HG03064 (cell line): ENCODE results near the gene GARNL3.
A peak's percentile ranks its signal among the peaks of the same experiment; 100 is the strongest.

Experiments
- ATAC-seq: cut with Tn5 transposase; IDR thresholded peaks from one replicate; pipeline ENCODE4 v1.9.1; 2021; ENCODE audit warnings: low read depth; ENCODE audit not compliant: unreplicated experiment

Gene GARNL3

GRCh38 chr9:127264462-127265219 lies at the start of gene GARNL3:
GARNL3 (plus strand) TSS chr9:127264774; CDS start chr9:127264878, 104 bp downstream.
- ATAC-seq: no peak

- ATAC-seq: no peak
These were observed 49.0 kb upstream of the GARNL3 start for GRCh38 chr9:127215268-127216209.

- ATAC-seq: no peak
These were observed 48.2 kb upstream of the GARNL3 start for GRCh38 chr9:127216210-127216887.

- ATAC-seq: no peak
These were observed 47.7 kb upstream of the GARNL3 start for GRCh38 chr9:127216888-127217217.

- ATAC-seq: no peak
These were observed 45.8 kb upstream of the GARNL3 start for GRCh38 chr9:127218818-127219217.

GRCh38 chr9:127219520-127219919 lies 45.1 kb upstream of the GARNL3 start:
- ATAC-seq: no peak

- no peak for ATAC-seq
These were observed 42.9 kb upstream of the GARNL3 start for GRCh38 chr9:127221695-127222094.

- no peak for ATAC-seq
These were observed 42.0 kb upstream of the GARNL3 start for GRCh38 chr9:127222388-127223095.

- no peak for ATAC-seq
These were observed 41.3 kb upstream of the GARNL3 start for GRCh38 chr9:127223266-127223665.

- no peak for ATAC-seq
These were observed 40.8 kb upstream of the GARNL3 start for GRCh38 chr9:127223810-127224177.

- ATAC-seq: peak; percentile 39
These were observed 40.2 kb upstream of the GARNL3 start for GRCh38 chr9:127224178-127224882.

- peak; percentile 58 for ATAC-seq
These were observed 39.5 kb upstream of the GARNL3 start for GRCh38 chr9:127224883-127225739.

- ATAC-seq: no peak
These were observed 38.6 kb upstream of the GARNL3 start for GRCh38 chr9:127225801-127226625.

GRCh38 chr9:127229691-127230417 lies 34.7 kb upstream of the GARNL3 start:
- ATAC-seq: no peak

GRCh38 chr9:127231666-127232065 lies 32.9 kb upstream of the GARNL3 start:
- ATAC-seq: no peak

- ATAC-seq: no peak
These were observed 31.6 kb upstream of the GARNL3 start for GRCh38 chr9:127232833-127233549.

- no peak for ATAC-seq
These were observed 31.0 kb upstream of the GARNL3 start for GRCh38 chr9:127233550-127233949.
